ENCODE data around the gene SPAST.
A peak's percentile ranks its signal among the peaks of the same experiment; 100 is the strongest.

GRCh38 chr2:32063310-32064020 lies at the start of gene SPAST:
- TF ChIP-seq POLR2AphosphoS5 (IDR thresholded peaks at IDR 0.05; ENCODE audit: borderline replicate concordance, low read depth, low read length): peak; percentile 96
- peak; percentile 97 for TF ChIP-seq FOXP2 (optimal IDR thresholded peaks at IDR 0.05; ENCODE audit: control extremely low read depth, extremely low read length, insufficient read depth)
- TF ChIP-seq EZH2 (IDR thresholded peaks at IDR 0.05): no peak

Measured in SK-N-MC (cell line).